Measurements from ENCODE around the gene THAP7.

THAP7 gene

DNA sequence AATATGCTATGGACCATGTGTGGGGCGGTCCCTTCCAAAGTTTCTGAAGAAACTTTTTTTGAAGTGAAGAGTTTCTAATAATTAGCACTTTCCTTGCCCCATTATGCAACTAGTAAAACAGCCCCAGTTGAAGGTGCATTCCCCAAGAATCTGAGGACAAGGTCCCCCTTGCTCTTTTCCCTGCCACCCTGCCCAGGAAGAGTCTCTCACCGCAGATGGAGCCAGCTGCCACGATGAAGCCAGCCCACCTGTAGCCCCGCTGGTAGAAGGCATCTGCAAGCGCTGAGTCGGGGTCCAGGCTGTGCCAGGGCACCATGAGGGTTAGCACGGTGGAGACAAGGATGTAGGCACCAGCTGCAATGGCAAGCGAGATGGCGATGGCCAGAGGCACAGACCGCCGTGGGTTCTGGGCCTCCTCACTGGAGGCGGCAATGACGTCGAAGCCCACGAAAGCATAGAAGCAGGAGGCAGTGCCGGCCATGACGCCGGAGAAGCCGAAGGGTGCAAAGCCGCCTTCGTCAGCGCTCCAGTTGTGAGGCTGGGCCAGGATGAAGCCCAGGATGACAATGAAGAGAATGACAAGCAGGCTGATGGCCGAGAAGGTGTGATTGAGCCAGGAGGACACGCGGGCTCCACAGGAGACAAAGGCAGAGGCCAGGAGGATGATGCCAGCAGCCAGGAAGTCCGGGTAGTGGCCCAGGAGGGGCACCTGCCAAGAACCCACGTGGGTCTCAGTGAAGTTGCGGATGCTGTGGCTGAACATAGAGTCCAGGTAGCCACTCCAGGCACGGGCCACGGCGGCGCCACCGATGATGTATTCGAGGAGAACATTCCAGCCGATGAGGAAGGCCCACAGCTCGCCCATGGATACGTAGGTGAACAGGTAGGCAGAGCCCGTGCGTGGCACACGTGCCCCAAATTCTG lies 29.0 kb upstream of the THAP7 start:
- no peak for DNase-seq

DNA sequence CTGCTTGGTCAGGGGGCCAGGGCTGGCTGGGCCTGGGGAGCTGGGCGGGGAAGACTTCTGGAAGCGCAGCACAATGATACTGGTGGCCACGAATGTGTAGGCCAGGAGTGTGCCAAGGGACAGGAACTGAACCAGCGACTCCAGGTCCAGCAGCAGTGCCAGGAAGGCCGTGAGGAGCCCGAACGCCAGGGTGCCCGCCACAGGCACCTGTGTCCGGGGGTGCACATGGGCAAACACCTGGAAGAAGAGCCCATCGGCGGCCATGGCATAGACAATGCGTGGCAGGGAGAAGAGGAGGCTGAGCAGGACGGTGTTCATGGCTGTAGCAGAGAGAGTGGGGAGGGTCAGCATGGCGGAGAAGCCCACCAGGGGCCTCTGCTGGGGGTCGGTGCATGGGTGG lies 28.1 kb upstream of the THAP7 start:
- no peak for DNase-seq

DNA sequence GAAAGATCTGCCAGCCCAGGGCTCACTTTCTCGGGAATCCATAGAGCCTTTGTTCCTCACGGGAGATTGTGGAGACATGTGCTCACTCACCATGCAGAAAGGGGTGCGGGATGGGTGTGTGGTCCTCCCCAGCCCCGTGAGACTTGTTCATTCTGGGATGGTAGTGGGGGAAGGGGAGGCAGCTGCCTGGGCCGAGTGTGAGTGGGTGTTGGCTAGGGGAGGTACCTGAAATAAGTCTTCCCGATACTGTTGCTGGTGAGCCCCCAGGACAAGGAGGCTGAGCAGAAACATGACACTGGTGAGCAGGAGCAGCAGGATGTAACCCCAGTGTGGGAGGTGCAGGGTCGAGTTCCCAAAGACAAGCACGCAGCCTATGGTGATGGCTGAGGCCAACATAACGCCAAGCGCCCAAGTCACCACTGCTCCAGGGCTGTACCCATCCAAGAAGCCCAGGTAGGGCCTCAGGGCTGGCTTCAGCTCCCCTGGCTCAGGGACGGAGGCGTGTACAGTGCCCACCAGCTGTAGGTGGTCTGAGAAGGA lies 27.6 kb upstream of the THAP7 start:
- DNase-seq, result no peak

DNA sequence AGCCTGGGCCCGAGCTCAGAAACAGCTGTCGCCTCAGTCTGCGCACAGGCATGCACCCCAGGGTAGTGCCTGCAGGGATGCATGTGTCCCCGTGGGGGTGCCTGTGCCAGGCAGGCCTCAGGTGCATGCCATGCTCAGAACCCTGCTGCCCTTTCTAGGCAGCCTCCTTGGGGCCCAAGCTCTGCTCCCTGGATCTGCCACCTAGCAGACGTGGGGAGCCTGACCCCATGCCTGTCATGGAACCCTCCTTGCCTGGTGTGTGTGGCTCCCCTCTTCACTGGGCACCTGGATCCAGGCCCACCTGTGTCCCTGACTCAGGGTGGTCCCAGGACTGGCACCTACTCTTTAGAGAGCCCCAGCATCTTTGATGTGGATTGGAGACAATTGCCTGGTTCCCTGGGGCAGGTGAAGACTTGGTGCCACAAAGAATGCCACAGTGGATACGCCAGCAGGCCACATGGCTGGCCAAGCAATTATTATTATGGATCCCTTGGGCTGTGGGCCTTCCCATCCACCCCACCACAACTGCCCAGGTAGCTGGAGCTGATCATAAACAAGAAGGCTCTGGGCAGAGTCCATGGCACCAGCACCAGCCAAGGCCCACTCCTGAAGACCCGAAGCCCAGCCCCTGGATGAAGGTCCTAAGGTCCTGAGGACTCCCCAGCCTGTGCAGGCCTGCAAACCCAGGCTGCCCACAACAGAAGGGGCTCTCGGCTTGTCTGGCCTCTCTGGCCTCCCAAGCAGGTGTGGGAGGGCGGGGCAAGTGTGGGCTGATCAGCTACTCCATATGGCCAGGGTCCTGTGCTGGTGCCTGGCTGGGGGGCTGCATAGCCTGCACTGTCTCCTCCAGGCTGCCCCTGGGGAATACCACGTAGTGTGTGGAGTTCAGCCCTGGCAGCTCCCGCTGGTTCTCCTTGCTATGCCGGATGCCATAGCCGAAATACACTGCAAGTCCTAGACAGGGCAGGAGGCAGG lies 26.6 kb upstream of the THAP7 start:
- DNase-seq, result no peak

DNA sequence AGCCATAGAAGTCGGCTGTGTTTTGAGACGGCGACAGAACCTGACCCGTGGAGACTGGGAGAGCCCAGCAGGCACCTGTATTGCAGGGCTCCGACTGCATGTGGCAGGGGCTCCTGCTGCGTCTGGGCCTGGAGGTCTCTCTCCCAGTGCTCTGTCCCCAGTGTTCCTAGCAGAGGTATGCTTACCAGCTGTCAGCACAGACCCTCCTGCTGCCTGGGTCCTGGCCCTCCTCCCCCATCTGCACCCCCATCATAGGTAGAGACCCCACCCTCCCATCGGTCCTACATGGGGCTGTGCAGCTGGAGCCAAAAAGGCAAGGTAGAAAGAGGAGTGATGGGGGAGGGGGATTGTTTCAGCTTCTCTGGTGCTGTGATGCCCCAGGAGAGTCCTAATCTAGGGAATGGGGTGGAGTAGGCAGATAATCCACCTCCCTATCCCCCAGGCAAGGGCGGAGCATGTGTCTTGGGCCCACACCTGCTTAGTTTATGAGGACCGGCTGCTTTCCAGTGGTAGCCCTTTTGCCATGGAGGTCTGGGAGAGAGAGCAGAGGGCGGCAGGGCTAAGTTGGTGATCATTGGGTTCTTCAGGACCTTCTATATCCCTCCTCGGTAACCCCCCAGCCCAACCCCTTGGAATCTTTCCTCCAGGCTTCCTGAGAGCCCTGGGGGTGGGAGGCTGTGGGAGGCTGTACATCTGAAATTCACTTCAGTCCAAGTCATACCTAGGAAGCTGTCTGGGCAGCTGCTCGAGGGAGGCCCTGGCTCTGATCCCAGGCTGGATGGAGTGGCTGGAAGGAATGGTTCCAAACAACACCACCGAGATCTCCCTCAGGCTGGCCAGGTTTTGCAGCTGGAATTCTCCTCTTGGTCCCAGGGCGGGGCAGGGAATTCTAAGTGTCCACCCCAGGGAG lies 25.1 kb upstream of the THAP7 start:
- DNase-seq, result no peak

DNA sequence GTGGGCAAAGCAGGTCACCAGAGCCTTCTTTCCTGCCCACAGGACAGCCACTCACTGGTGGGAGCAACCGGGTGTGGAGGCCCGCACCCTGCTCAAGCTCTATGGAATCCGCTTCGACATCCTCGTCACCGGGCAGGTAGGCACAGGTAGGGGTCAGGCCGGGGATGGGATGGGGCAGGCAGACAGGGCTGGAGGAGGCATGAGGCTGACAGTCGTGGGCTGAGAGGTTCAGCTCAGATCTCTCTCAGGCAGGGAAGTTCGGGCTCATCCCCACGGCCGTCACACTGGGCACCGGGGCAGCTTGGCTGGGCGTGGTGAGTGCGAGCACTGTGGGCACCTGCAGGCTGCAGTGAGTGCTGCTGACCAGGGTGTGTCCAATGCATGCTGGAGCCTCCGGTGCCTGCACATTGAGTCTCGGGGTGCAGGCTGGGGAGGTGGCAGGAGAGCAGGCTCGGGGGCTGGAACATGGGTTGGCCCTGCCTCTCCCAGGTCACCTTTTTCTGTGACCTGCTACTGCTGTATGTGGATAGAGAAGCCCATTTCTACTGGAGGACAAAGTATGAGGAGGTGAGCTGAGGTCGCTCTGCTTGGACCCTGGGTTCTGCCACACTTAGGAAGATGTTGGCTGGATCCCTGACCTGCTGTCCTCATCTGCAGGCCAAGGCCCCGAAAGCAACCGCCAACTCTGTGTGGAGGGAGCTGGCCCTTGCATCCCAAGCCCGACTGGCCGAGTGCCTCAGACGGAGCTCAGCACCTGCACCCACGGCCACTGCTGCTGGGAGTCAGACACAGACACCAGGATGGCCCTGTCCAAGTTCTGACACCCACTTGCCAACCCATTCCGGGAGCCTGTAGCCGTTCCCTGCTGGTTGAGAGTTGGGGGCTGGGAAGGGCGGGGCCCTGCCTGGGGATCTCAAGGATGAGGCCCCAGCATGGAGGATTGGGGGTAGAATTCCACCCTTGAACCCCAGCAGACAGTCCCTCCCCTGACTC lies 24.1 kb upstream of the THAP7 start:
- no peak for DNase-seq

DNA sequence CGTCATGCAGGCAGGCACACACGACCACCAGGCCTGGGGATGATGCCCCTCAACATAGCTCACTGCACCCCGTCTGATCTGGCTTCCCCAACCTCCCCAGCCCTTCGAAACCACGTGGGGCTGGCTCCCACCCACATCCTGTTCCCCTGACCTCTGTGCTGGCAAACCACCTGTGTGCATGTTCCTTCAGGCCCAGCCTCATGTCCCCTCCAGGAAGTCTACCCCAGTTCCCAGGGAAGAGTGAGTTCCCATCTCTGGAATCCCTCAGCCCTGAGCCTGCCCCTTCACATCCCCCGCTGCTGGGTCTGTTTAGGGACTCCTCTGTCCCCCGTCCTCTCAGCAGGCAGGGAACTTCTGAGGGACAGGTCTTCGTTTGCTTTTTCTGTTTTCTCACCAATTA lies 23.3 kb upstream of the THAP7 start:
- DNase-seq, result peak; percentile 6

DNA sequence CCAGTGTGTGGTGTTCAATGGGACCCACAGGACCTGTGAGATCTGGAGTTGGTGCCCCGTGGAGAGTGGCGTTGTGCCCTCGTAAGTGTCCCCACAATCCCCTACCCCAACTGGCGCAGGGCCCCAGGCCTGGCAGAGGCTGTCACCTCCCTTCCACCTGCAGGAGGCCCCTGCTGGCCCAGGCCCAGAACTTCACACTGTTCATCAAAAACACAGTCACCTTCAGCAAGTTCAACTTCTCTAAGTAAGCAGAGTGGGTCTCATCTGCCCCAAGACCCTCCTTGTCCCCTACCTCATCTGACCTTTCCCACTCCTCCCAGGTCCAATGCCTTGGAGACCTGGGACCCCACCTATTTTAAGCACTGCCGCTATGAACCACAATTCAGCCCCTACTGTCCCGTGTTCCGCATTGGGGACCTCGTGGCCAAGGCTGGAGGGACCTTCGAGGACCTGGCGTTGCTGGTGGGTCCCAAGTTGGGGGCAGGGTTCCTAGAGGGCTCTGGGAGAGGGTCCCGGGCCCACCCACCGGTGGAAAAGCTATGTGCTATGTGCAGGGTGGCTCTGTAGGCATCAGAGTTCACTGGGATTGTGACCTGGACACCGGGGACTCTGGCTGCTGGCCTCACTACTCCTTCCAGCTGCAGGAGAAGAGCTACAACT lies 21.2 kb upstream of the THAP7 start:
- DNase-seq, result no peak

DNA sequence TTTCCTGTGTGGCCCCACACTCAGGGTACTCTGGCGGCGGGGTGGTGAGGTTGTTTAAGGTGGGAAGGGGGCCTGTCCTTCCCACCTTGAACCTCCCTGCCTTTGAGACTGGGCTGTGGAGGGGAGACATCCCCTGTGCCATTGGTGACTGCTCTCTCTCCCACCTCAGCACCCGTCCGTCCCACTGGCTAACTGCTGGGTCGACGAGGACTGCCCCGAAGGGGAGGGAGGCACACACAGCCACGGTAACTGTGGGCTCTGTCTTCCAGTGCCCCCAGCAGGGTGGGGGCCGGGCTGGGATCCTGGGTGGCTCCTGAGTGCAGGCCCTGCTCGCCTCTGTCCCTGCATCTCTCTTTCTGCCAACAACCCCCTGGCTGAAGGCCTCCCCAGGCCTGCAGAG lies 20.6 kb upstream of the THAP7 start:
- no peak for DNase-seq

DNA sequence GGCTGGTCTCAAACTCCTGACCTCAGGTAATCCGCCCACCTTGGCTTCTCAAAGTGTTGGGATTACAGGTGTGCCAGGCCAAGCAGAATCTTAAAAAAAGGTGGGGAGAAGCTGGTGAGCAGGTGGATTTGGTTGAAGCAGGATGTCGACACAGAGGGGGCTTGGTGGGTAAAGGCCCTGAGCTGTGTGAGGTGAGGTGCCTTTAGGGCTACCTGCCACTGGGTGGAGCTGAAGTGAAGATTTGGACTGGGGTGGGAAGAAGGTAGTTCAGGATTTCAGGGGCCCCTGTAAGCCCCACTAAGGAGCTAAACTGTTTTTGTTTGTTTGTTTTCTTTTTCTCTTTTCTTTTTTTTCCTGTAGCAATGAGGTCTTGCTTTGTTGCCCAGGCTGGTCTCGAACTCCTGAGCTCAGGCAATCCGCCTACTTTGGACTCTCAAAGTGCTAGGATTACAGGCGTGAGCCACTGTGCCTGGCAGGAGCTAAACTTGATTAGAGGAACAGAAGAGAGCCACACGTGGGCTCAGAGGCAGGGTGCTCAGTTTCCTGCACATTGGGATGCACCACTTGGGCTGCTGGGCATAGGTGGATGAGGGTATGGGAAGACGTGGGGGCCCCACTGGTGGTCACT lies 19.0 kb upstream of the THAP7 start:
- no peak for DNase-seq

DNA sequence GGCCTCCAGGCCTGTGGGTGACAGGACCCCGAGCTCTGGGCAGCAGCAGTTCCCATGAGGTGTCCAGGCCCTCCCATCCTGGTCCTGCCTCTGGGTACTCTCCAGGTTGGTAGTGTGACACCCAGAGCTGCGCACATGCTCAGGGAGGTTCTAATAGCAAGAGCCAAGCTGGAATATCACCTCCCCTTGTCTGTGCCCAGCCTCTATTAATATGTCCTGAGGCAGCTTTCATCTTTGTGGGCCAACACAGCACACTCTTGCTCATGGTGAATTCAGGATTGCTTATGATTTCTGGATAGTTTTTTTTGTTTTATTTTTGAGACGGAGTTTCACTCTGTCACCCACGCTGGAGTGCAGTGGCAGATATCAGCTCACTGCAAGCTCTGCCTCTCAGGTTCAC lies 16.4 kb upstream of the THAP7 start:
- DNase-seq, result no peak

DNA sequence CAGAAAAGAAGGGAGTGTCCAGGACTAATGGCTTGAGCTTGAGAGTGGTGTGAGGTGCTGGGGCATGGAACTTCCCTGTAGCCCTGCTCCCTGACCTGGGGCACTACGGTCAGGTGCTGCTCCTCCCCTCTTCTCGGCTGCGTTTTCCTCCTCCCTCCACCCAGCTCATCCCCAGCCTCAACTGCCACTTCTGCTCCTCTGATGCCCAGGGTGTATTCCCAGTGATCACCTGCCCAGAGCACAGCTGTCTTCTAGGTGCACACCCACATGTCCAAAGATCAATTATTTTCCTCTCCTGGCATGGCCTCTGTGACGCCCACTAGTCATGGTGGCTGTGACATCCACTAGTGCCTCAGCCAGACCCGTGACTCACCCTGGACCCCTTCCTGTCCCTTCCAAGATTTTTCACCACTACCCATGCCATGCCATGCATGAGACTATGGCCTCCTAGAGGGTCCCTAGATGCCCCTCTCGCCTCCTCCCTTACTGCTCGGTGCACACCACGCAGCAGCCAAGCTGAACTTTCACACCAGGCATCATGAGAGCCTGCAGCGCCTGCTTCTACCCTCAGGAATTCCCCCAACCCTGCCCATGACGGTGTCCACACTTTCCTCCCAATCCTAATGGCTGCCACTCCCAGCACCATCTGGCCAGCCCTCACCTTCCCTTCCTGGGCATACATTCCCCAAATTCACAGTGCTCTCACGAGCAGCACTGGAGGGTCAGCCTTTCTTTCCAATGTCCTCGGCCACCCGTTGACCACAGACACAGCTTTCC lies 14.9 kb upstream of the THAP7 start:
- no peak for DNase-seq

DNA sequence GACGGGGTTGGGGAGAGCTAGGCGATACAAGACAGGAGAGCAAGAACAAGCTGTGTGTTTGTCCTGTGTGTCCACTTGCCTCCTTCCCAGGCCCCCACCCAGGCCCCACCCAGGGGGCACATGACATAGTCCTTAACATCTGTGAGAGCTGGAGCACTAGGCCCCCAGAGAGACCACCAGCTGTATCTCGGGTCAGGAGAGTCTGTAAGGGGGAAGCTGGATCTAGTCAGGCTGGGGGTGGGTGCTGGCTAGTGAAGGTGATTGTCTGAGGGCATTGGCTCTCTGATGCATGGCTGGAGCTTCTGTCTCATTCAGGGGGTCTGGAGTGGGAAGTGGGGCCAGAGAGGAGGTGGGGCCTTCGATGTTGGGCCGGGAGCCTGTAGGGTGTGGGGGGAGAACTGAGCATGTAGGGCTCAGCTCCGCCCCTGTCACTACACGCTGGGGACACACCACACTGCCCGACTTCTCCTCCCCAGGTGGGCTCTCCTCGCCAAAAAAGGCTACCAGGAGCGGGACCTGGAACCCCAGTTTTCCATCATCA lies 13.6 kb upstream of the THAP7 start:
- no peak for DNase-seq

DNA sequence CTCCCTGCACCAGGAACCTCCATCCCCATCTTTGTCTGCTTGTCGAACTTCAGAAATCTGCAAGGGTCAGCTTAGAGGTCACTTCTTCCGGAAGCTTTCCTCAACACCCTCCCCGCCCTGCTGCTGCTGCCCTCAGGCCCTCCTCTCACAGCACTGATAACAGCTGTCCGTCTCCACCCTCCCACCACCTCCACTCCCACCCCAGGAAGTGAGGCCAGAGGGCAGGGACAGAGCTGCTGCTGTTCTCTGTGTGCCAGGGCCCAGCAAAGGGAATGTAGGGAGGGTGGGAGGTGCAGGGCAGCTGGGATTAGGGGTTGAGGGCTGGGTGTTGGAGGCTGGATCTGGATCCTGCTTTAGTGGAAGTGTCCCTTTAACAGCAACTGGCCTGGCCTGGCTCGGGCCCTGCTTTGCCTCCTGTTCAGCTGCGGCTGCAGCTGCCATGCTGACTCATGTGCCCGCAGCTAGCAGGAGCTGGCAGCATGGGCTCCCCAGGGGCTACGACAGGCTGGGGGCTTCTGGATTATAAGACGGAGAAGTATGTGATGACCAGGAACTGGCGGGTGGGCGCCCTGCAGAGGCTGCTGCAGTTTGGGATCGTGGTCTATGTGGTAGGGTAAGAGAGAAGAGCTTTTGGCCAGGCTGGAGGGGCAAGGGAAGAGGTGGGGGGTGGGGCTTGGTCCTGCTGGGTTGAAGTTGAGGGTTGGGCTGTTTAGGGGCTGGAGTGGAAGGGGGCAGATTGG lies 13.0 kb upstream of the THAP7 start, which contains the start of gene P2RX6:
P2RX6 (plus strand) TSS at position 440 of the 740 bp plus-strand sequence; CDS start at position 450, 10 bp downstream.
- DNase-seq, result no peak

DNA sequence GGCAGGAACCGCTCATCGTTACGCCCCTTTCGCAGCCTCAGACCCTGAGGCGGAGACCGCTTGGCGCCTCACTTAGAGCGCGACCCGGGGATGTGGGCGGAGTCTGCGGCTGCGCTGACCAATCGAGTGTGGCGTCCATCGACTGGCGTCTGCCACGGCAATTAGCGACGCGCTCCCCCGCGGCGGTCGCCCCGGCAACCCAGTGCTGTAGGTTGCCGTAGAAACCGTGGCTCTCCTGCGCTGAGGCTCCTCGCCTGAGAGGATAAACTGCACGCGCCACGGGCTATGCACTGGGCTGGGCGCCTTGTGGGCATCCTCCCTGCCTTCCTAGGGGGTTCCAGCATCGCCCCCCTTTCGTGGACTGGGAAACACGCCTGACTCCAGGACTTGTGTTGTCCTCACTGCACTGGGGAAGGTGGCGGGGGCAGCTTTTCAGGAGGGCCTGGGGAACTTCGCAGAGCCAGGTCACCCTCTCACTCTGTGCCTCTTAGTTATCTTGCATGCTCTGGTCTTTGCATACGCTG lies 12.3 kb upstream of the THAP7 start:
- DNase-seq, result peak; percentile 89

DNA sequence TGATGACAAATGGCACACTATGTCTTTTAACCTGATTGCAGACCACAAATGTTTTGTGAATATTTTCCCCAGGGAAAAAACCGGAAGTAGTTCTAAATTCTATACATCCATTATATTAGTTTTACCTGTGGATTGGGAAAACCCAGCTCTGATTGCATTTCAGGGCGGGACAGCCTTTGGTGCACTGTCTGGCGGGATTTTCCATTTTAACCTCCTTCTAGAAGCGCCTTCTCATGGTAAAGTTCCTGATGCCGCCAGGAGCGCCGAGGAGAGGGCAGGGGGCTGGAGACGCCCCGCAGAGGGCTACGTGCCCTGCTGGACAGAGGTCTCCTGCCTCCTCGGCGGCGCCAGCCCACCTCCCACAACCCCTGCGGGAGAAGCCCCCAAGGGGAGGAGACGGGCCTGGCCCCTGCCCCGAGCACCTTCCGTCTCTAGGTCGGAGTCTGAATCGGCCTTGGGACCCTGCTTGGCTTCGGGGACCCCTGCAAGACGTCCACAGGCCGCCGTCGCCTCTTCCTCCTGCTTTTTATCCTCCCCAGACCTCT lies 11.8 kb upstream of the THAP7 start:
- no peak for DNase-seq

Measured in GDM1 (cell line).